Stimulated activated CD4-positive, alpha-beta T cell treated with anti-CD3 and anti-CD28 coated beads, Interleukin-4, amount 100 ng/mL, for 1 hour (primary cell): ENCODE results near the gene YLPM1.
A peak's percentile ranks its signal among the peaks of the same experiment; 100 is the strongest.

Source experiments
- DNase-seq: peaks from one replicate; pipeline ENCODE4 v3.0.0-alpha.2; 2020

Gene YLPM1

DNA sequence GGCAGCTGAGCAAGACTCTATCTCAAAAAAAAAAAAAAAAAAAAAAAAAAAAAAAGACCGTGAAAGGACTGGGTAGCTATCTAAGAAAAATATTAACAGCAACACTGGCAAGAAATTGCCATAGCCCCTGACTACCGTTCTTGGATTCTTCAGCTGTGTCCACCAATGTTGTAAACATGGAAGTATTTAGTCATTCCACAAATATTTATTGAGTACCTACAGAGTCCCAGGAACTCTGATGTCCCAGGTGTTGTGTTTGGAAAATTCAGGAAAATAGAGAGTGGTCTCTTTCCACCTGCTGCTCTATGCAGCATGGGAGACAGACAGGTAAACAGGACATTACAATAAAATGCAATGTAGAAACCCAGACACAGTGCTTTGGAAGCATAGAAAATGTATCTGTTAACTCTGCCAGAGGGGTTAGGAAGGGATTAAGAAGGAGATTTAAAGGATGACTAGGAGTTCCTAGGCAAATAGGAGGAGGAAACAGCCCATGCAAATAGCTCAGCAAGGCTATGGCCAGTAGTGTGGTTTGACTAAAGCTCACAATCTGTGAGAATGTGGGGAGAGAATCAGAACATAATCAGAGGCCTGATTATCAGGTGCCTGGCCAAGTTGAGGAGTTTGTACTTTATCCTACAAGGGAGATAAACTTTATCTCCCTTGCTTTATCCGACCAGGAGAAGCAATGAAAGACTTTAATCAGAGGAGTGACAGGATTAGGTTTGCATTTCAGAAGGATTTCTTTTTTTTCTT, 116.5 kb downstream of the YLPM1 start:
- DNase-seq, result no peak

- peak; percentile 87 for DNase-seq
These were observed 118.5 kb downstream of the YLPM1 start, which contains the start of gene DLST for GRCh38 chr14:74881431-74882102. Gene DLST (plus strand): TSS chr14:74881916. CDS start chr14:74881954, 38 bp downstream.

GRCh38 chr14:74882103-74882920, 119.2 kb downstream of the YLPM1 start:
- peak; percentile 57 for DNase-seq
